SU-DHL-6 (cell line): ENCODE results near the gene STAM.
"Not testable (repeated sequence)": the region's sequence is repeated elsewhere in the genome, so short reads cannot be mapped to it uniquely, and the experiment has no call there.

Experiments used
- CTCF ChIP-seq: fragments of 200-600 bp; sonication (generic); IDR thresholded peaks from one replicate; pipeline ENCODE4 v1.5.1; 2017; ENCODE audit warnings: antibody characterized with exemption, mild to moderate bottlenecking, low read length, moderate library complexity; ENCODE audit not compliant: insufficient read depth, poor library complexity, severe bottlenecking
- EZH2phosphoT487 ChIP-seq: fragments of 200-600 bp; sonication (generic), shearing (Covaris generic); conservative IDR thresholded peaks from 2 replicates; pipeline ENCODE4 v1.6.1; 2018; ENCODE audit warnings: mild to moderate bottlenecking, antibody characterized with exemption, low read length, moderate library complexity, mixed read lengths

- TF ChIP-seq CTCF, EZH2phosphoT487: not testable (repeated sequence)
These were observed 11.4 kb upstream of the STAM start for GRCh38 chr10:17632590-17632989.
